K562 (cell line): Measurements from ENCODE around the gene MRPL40. TPM values are rescaled to one million over a fixed set of nuclear protein-coding genes. Genes with fewer than 3 reads are reported as not detected.

Experiments used
- ATAC-seq: fragments of 200-7000 bp; cut with Tn5 transposase; 3 replicates; pipeline ENCODE4 v1.9.1; 2020; ENCODE audit warnings: moderate library complexity
- BruUV-seq: library from RNA; stranded (reverse); fragments of 400-500 nt; replicated peaks from 2 replicates; lab custom pipeline; 2021; lab: Mats Ljungman, UMichigan
- CTCF ChIA-PET: fragments of 300-600 bp; formaldehyde crosslinking; extraction: SDS; loops from one replicate; lab custom pipeline; 2021; ENCODE audit warnings: low intra/inter-chr PET ratio; lab: Yijun Ruan, JAX
- POLR2A ChIA-PET: fragments of 300-600, 350-650 bp; sonication (Branson Sonifier 250); formaldehyde crosslinking; extraction: SDS; loops from one replicate; lab custom pipeline; 2021; ENCODE audit warnings: antibody characterized with exemption, inconsistent platforms; lab: Yijun Ruan, JAX
- DNase-seq, 4 experiments: peaks; one replicate each; pipeline versions ENCODE4 v3.0.0 to v3.0.0-alpha.2; 2011 to 2018; ENCODE audit warnings: low spot score in 3 of 4, mixed read lengths in 3 of 4; ENCODE audit errors: extremely low read depth in 1 of 4
- FAIRE-seq: peaks from 2 replicates; lab custom pipeline; 2011; peaks lifted over from hg19 to GRCh38; lab: Jason Lieb, UNC
- H2AFZ ChIP-seq: 2 replicates; pipeline ENCODE4 v1.6.0; 2011; ENCODE audit warnings: low read depth, low read length, control low read depth, inconsistent platforms
- H3K27ac ChIP-seq: fragments of 200-600 bp; 3 replicates; pipeline ENCODE4 v1.8.0; 2011; ENCODE audit warnings: low read depth, mild to moderate bottlenecking, control low read depth, inconsistent platforms, low read length, moderate library complexity, mixed read lengths; ENCODE audit errors: extremely low read depth
- H3K27me3 ChIP-seq, 2 experiments: fragments of 300-600 bp in 1 of 2; 2 replicates in 1 of 2; 3 replicates in 1 of 2; pipeline versions ENCODE4 v1.6.0 to v1.8.0; 2011; ENCODE audit warnings: inconsistent platforms in 2 of 2, low read length in 2 of 2, mild to moderate bottlenecking in 1 of 2, mixed read lengths in 1 of 2, moderate library complexity in 1 of 2; ENCODE audit not compliant: control insufficient read depth in 2 of 2, insufficient read depth in 2 of 2
- H3K36me3 ChIP-seq: fragments of 300-600 bp; 3 replicates; pipeline ENCODE4 v1.8.0; 2011; ENCODE audit warnings: mild to moderate bottlenecking, low read length, inconsistent platforms; ENCODE audit not compliant: control insufficient read depth, insufficient read depth
- H3K4me1 ChIP-seq, 2 experiments: fragments of 200-600 bp in 1 of 2; replicated peaks in 1 of 2; 2 replicates in 1 of 2; 3 replicates in 1 of 2; pipeline versions ENCODE4 v1.5.1 to v1.8.0; 2011; ENCODE audit warnings: inconsistent platforms in 2 of 2, low read length in 2 of 2, mild to moderate bottlenecking in 1 of 2, mixed read lengths in 1 of 2, moderate library complexity in 1 of 2; ENCODE audit not compliant: control insufficient read depth in 2 of 2, insufficient read depth in 2 of 2
- H3K4me2 ChIP-seq: 2 replicates; pipeline ENCODE4 v1.6.1; 2011; ENCODE audit warnings: low read length, control low read depth, inconsistent platforms, mixed read lengths; ENCODE audit not compliant: insufficient read depth
- H3K4me3 ChIP-seq: fragments of 200-600 bp; sonication (generic), shearing (Covaris generic); 2 replicates; pipeline ENCODE4 v1.5.1; 2016; ENCODE audit warnings: control low read depth, inconsistent platforms
- H3K79me2 ChIP-seq: fragments of 200-600 bp; 3 replicates; pipeline ENCODE4 v1.8.0; 2011; ENCODE audit warnings: low read length, inconsistent platforms; ENCODE audit not compliant: control insufficient read depth, insufficient read depth
- H3K9ac ChIP-seq, 2 experiments: 2 replicates each; pipeline versions ENCODE4 v1.6.0 to v1.6.1; 2011; ENCODE audit warnings: low read depth in 2 of 2, low read length in 2 of 2, control low read depth in 1 of 2, inconsistent platforms in 1 of 2, mild to moderate bottlenecking in 1 of 2, mixed read lengths in 1 of 2; ENCODE audit not compliant: insufficient read depth in 1 of 2
- H3K9me1 ChIP-seq: one replicate; pipeline ENCODE4 v1.6.0; 2011; ENCODE audit warnings: inconsistent platforms, mild to moderate bottlenecking, low read length, moderate library complexity; ENCODE audit not compliant: control insufficient read depth, insufficient read depth
- H3K9me3 ChIP-seq: replicated peaks from 2 replicates; pipeline ENCODE4 v1.5.1; 2011; ENCODE audit warnings: low read depth, low read length, inconsistent platforms; ENCODE audit not compliant: control insufficient read depth, insufficient read depth
- H4K20me1 ChIP-seq: replicated peaks from 2 replicates; pipeline ENCODE4 v1.6.1; 2011; ENCODE audit warnings: low read length, inconsistent platforms, mixed read lengths; ENCODE audit not compliant: control insufficient read depth, insufficient read depth
- CREBBP ChIP-seq: IDR thresholded peaks from one replicate; pipeline ENCODE4 v1.6.1; 2012; ENCODE audit warnings: low read depth, mild to moderate bottlenecking, control low read depth, inconsistent platforms, low read length
- CTBP1 ChIP-seq: fragments of 450-650 bp; IDR thresholded peaks from 2 replicates; pipeline ENCODE4 v1.6.1; 2016; ENCODE audit warnings: borderline replicate concordance
- E2F5 ChIP-seq: sonication (generic); formaldehyde crosslinking; IDR thresholded peaks from 2 replicates; pipeline ENCODE4 v1.8.0; 2022; ENCODE audit warnings: mild to moderate bottlenecking, missing genetic modification reagents
- HBP1 ChIP-seq: fragments of 450-650 bp; formaldehyde crosslinking; IDR thresholded peaks from 2 replicates; pipeline ENCODE4 v1.4.0; 2022; ENCODE audit warnings: missing genetic modification characterization
- HDAC6 ChIP-seq: IDR thresholded peaks from 2 replicates; pipeline ENCODE4 v1.6.1; 2012; ENCODE audit warnings: low read depth, mild to moderate bottlenecking, control low read depth, inconsistent platforms, low read length, moderate library complexity
- JUNB ChIP-seq: fragments of 450-650 bp; formaldehyde crosslinking; conservative IDR thresholded peaks from 2 replicates; pipeline ENCODE4 v1.4.0; 2020; ENCODE audit warnings: mild to moderate bottlenecking
- OTX1 ChIP-seq: fragments of 450-650 bp; formaldehyde crosslinking; IDR thresholded peaks from 2 replicates; pipeline ENCODE4 v1.4.0; 2022; ENCODE audit warnings: mild to moderate bottlenecking
- RFX7 ChIP-seq: fragments of 250-450 bp; sonication (Bioruptor Pico); IDR thresholded peaks from 2 replicates; pipeline ENCODE4 v1.5.1; 2021; ENCODE audit warnings: mild to moderate bottlenecking
- SP1 ChIP-seq: sonication (generic); formaldehyde crosslinking; IDR thresholded peaks from 2 replicates; pipeline ENCODE4 v1.8.1; 2022; ENCODE audit warnings: mild to moderate bottlenecking, missing genetic modification reagents
- ZC3H8 ChIP-seq: fragments of 450-650 bp; IDR thresholded peaks from 2 replicates; pipeline ENCODE4 v1.6.1; 2017
- ZNF277 ChIP-seq: fragments of 250-450 bp; sonication (Bioruptor Pico); IDR thresholded peaks from 2 replicates; pipeline ENCODE4 v1.8.0; 2022; ENCODE audit warnings: inconsistent platforms, mild to moderate bottlenecking, moderate library complexity, borderline replicate concordance
- WGBS: fragments of 100-300 bp; shearing (Covaris generic); methylation state at CpG from one replicate; pipeline ENCODE4 v1.1.6; 2016; ENCODE audit warnings: low coverage, mixed read lengths; ENCODE audit not compliant: insufficient coverage; ENCODE audit errors: missing lambda C conversion rate; 5-methylcytosine and 5-hydroxymethylcytosine counted together
- in situ Hi-C: fragments of 300-500 bp; cut with MboI; formaldehyde crosslinking; loops from 4 replicates; pipeline ENCODE4 v1.15.0; 2018; ENCODE audit warnings: inconsistent platforms, mixed read lengths
- intact Hi-C: fragments of 100-400 bp; cut with micrococcal nuclease; formaldehyde crosslinking; loops from 2 replicates; pipeline ENCODE4 v1.14.2; 2022
- polyA plus RNA-seq, 8 experiments: library from polyadenylated mRNA; depleted of rRNA in 4 of 8; stranded (reverse) in 5 of 8; unstranded in 3 of 8; fragments of >200 nt; fragmentation: Nextera tagmentation in 2 of 8; fragmentation: Illumina TruSeq in 1 of 8; extraction: Ambion mirVana in 2 of 8; extraction: Trizol in 1 of 8; gene quantifications; 2 replicates each; pipeline versions ENCODE4 v1.2.1 to v1.2.3, GENCODE V29; 2011 to 2014; ENCODE audit warnings: inconsistent platforms in 1 of 8, missing spikeins in 1 of 8
- total RNA-seq, 7 experiments: library from RNA; depleted of rRNA in 6 of 7; stranded (reverse); fragments of >200 nt in 6 of 7; fragmentation: Illumina TruSeq in 2 of 7; extraction: Trizol in 2 of 7; gene quantifications; 2 replicates each; pipeline versions ENCODE4 v1.2.1 to v1.2.3, GENCODE V29; 2011 to 2021; ENCODE audit warnings: low replicate concordance in 1 of 7

The MRPL40 gene
- total and polyA plus RNA-seq, 9 of the 15 experiments (the other 6 are each of a cell fraction or from before 2014, with no cell fraction given) = 132 to 652 (median 208) TPM

DNA sequence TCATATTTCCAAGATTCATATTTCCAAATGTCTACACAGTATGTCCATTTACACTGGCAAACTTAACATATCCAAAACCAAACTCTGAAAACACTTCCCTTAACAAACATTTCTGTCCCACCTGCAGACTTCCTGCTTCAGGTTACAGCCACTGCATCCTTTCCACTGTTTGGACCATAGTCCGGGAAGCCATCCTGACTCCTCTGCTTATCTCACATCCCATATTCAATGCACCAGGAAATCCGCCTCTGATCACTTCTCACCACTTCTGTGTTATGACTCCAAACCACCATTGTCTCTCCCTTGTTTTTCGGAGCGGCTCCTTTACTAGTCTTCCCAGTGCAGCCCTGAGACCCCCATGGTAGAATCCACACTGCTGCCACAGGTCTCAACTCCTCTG is 30.9 kb upstream of the MRPL40 start:
- Histone ChIP-seq H3K27me3 (no peaks in the 10 kb centered on the region), H3K79me2 (peaks cover 4% of the 10 kb centered on the region; the same call in 2 of the 3 replicates), H3K9me3 (no peaks in the 10 kb centered on the region), H3K4me1 (peaks cover 30 to 34% of the 10 kb centered on the region in 2 experiments), H2AFZ (no peak overlapping the region), H3K27ac (no peak overlapping the region), H3K9me1 (peaks cover 6% of the 10 kb centered on the region), H3K9ac (0 out of 4 replicates have a peak overlapping the region, but pooled peaks of 1 of the 2 experiments have one; percentile 2), H3K4me2 (no peak overlapping the region), H3K36me3 (peaks cover 92% of the 10 kb centered on the region), H4K20me1 (0 out of 2 replicates have a peak, but pooled peaks cover 5% of the 10 kb centered on the region), H3K4me3 (no peak overlapping the region)
- in situ Hi-C loops (no loop called here), intact Hi-C loops (no loop called here)
- FAIRE-seq (no peak), DNase-seq (no peak), ATAC-seq (no peak)
- 97% methylated on average over 4 of the region's 4 CpGs for WGBS
- no TSS peak for BruUV-seq
- TF ChIP-seq CREBBP (peak; percentile 71), ZC3H8 (no peak), ZNF277 (CRISPR knock-in tag) (0 out of 2 replicates have a peak, but pooled peaks have one; percentile 43), JUNB (CRISPR knock-in tag) (0 out of 2 replicates have a peak, but pooled peaks have one; percentile 25), CTBP1 (no peak), E2F5 (CRISPR knock-in tag) (peak; percentile 83; the same call in 1 of the 2 replicates), SP1 (CRISPR knock-in tag) (peak; percentile 51; the same call in 1 of the 2 replicates), HBP1 (CRISPR knock-in tag) (0 out of 2 replicates have a peak, but pooled peaks have one; percentile 73), RFX7 (CRISPR knock-in tag) (no peak), HDAC6 (peak; percentile 26; the same call in 1 of the 2 replicates), OTX1 (CRISPR knock-in tag) (peak; percentile 41; the same call in 1 of the 2 replicates)
- ChIA-PET POLR2A (interaction anchor here (0.8 to 15.8 kb wide), 5 partner anchors 8 to 222 kb away, joined by 3 to 245 read pairs (median 3); partner anchors contain the start of genes HIRA and MRPL40), CTCF (no interaction called here)
